HG03066 (cell line): Measurements from ENCODE around the gene CPT1B.
"Not testable (repeated sequence)": the region's sequence is repeated elsewhere in the genome, so short reads cannot be mapped to it uniquely, and the experiment has no call there.

ENCODE experiments used
- ATAC-seq: cut with Tn5 transposase; IDR thresholded peaks from one replicate; pipeline ENCODE4 v1.9.1; 2021; ENCODE audit warnings: low read depth; ENCODE audit not compliant: unreplicated experiment

The CPT1B gene

GRCh38 chr22:50610041-50610451, 31.8 kb upstream of the CPT1B start:
- no peak for ATAC-seq

- ATAC-seq, result no peak
Measured at GRCh38 chr22:50609599-50609998, 31.4 kb upstream of the CPT1B start.

DNA sequence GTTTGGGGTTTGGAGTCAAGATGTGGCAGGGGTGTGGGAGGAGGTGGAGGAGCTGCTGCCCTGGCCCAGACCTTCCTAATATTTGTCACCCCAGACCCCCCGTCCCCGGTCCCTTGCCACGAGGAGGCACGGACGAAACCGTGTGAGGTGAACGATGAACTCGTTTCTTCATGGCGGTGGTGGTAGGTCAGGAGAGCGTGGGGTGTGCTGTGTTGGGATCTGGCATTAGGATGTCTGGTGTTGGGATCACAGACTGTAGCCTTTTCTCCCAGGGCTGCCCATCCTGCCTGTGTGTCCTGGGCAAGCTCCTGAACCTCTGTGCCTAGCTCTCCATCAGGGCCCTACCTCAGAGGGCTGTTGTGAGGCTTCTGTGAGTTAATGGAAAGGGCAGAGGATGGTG, 30.8 kb upstream of the CPT1B start:
- no peak for ATAC-seq

DNA sequence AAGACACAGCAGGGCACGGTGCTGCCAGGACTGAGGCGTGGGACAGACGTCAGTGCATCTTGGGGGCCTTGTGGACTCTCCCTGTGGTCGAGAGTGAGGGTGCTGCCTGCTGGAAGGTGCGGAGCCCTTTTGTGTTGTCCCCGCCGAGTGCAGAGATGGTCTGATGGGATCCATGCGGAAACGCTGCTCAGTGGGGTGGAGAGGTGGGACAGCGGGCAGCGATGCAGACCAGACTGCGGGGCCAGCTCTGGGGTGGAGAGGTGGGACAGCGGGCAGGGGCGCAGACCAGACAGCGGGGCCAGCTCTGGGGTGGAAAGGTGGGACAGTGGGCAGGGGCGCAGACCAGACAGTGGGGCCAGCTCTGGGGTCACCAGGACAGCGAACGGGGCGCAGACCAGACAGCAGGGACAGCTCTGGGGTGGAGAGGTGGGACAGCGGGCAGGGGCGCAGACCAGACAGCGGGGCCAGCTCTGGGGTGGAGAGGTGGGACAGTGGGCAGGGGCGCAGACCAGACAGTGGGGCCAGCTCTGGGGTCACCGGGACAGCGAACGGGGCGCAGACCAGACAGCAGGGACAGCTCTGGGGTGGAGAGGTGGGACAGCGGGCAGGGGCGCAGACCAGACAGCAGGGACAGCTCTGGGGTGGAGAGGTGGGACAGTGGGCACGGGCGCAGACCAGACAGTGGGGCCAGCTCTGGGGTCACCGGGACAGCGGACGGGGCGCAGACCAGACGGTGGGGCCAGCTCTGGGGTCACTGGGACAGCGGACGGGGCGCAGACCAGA, 30.0 kb upstream of the CPT1B start:
- ATAC-seq, result not testable (repeated sequence)

DNA sequence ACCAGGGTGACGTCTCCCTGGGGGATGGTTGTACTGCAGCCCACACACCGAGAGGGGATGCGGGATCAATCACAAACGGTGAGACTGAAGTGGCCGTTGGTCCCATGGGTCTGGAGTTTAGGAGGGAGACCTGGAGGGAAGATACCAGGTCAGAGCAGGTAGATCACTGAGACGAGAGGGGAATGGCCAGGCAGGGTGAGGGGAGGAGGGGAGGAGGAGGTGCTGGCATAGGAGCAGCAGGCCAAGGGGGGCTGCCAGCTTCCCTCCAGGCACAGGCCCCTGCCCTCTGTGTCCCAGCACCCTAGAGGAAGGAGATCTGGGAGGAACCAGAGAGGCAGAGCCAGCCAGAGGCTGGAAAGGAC, 29.4 kb upstream of the CPT1B start:
- ATAC-seq, result no peak

GRCh38 chr22:50606946-50607658, 28.9 kb upstream of the CPT1B start:
- no peak for ATAC-seq

GRCh38 chr22:50606165-50606945, 28.1 kb upstream of the CPT1B start:
- ATAC-seq, result no peak

DNA sequence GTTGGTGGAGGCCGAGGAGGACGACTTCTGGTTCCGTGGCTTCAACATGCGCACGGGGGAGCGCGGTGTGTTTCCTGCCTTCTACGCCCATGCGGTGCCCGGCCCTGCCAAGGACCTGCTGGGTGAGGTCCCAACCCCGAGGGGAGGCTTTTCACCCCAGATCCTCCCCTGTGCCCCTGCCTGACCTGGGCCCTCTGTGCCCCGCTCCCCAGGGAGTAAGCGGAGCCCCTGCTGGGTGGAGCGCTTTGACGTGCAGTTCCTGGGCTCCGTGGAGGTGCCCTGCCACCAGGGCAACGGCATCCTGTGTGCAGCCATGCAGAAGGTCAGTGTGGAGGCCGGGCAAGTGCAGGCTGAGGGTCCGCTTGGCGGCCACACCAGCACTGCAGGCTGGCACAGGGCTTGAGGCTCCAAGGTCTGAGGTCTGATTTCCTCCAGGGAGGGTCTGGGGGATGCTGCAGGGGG, 27.4 kb upstream of the CPT1B start:
- no peak for ATAC-seq

DNA sequence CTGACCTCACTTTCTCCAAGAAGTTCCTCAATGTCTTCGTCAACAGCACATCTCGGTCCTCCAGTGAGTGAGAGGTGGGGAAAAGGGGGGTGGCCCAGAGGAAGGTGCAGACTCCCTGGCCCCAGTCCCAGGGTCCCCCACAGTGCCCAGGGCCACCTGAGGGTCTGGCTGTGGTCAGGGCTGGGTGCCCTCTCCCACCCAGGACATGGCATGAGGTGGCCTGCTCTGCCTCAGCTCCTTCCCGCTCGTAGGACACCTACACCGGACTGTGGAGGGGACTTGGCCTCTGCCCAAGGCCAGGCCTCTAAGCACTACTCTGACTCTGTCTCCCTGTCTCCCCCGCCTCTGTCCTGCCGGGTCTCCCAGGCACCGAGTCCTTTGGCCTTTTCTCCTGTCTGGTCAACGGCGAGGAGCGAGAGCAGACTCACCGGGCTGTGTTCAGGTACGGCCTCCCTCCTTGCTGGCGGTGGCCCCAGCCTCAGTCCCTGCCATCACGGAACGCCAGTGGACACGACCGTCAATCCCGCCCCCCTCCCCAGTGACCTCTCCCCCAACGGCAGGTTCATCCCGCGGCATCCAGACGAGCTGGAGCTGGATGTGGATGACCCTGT, 26.9 kb upstream of the CPT1B start:
- no peak for ATAC-seq

DNA sequence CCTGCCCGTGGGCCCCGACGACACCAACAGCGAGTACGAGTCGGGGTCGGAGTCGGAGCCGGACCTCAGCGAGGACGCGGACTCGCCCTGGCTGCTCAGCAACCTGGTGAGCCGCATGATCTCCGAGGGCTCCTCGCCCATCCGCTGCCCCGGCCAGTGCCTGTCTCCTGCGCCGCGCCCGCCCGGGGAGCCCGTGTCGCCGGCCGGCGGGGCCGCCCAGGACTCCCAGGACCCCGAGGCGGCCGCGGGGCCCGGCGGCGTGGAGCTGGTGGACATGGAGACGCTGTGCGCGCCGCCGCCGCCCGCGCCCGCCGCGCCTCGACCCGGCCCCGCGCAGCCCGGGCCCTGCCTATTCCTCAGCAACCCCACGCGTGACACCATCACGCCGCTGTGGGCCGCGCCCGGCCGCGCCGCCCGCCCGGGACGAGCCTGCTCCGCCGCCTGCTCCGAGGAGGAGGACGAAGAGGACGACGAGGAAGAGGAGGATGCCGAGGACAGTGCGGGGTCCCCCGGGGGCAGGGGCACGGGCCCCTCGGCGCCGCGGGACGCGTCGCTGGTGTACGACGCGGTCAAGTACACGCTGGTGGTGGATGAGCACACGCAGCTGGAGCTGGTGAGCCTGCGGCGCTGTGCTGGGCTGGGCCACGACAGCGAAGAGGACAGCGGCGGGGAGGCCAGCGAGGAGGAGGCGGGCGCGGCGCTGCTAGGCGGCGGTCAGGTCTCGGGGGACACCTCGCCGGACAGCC, 26.2 kb upstream of the CPT1B start:
- no peak for ATAC-seq

DNA sequence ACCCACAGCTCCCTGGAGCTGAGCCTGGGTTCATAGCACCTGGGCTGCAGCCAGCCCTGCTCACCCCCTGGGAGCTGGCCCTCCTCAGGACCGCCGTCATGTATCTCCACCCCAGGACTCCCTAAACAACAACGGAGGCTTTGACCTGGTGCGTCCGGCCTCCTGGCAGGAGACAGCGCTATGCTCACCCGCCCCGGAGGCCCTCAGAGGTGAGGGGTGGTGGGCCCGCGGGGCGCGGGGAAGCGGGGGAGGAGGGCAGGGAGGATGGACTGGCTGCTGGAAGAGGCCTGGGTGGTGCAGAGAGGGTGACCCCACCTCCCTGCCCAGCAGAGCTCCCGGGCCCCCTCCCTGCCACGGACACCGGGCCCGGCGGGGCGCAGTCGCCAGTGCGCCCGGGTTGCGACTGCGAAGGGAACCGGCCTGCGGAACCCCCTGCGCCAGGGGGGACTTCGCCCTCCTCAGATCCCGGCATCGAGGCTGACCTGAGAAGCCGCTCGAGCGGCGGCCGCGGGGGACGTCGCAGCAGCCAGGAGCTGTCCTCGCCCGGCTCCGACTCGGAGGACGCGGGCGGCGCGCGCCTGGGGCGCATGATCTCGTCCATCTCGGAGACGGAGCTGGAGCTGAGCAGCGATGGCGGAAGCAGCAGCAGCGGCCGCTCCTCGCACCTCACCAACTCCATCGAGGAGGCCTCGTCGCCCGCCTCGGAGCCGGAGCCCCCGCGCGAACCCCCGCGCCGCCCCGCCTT, 25.5 kb upstream of the CPT1B start:
- no peak for ATAC-seq

DNA sequence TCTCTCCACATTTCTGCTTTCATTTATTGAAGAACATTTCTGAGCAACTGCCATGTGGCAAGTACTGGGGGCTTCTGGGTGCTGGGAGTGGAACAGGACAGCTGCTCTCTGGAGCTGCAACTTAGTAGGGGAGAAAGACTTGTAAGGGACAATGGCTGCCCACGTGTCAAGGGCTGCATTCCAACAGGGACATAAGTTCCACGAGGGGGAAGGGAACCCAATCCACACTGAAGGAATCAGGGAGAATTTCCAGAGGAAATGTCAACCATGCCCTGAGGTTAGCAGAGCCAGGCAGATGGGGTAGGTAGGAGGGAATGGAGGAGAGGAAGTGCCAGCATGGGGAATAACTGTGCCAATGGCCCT, 24.1 kb upstream of the CPT1B start:
- no peak for ATAC-seq

GRCh38 chr22:50601669-50602337, 23.6 kb upstream of the CPT1B start:
- no peak for ATAC-seq

GRCh38 chr22:50600967-50601668, 22.9 kb upstream of the CPT1B start:
- no peak for ATAC-seq

GRCh38 chr22:50600538-50600937, 22.3 kb upstream of the CPT1B start, which contains the start of gene MAPK8IP2:
Gene MAPK8IP2, plus strand, starts transcription at chr22:50600793. Its CDS starts 26 bp downstream, at chr22:50600819.
- ATAC-seq, result no peak

- no peak for ATAC-seq
Measured at GRCh38 chr22:50599816-50600455, 21.7 kb upstream of the CPT1B start.

DNA sequence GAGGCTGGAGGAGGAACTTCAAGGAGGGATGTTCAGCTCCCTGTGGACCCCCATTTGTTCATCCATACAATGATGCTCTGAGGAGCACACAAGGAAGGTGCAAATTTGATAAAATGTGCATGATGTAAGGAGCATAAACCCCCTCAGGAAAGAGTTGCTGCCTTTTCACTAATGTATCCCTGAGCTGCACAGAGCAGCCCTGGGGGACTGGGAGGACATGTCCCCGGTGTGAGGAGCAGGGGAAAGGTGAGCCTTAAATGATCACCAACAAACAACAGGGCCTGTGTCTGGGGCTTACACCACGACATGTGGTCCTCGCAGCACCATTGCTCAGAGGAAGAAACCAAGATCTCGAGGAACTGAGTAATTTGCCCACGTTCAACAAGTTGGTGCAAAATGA, 18.9 kb upstream of the CPT1B start:
- no peak for ATAC-seq

GRCh38 chr22:50595189-50595588, 17.0 kb upstream of the CPT1B start:
- ATAC-seq, result no peak
